Fibroblast of skin of scalp (primary cell): ENCODE results near the gene KIDINS220.

Experiments used
- DNase-seq: peaks from one replicate; pipeline ENCODE4 v3.0.0-alpha.2; 2013

Gene KIDINS220

GRCh38 chr2:8805278-8806210, 31.9 kb downstream of the KIDINS220 start:
- DNase-seq = no peak

GRCh38 chr2:8803658-8804379, 33.6 kb downstream of the KIDINS220 start:
- DNase-seq = peak; percentile 59

GRCh38 chr2:8802741-8803140, 34.7 kb downstream of the KIDINS220 start:
- no peak for DNase-seq

GRCh38 chr2:8800821-8801220, 36.6 kb downstream of the KIDINS220 start:
- DNase-seq = no peak

- no peak for DNase-seq
Observed at GRCh38 chr2:8800218-8800617, 37.2 kb downstream of the KIDINS220 start.

DNA sequence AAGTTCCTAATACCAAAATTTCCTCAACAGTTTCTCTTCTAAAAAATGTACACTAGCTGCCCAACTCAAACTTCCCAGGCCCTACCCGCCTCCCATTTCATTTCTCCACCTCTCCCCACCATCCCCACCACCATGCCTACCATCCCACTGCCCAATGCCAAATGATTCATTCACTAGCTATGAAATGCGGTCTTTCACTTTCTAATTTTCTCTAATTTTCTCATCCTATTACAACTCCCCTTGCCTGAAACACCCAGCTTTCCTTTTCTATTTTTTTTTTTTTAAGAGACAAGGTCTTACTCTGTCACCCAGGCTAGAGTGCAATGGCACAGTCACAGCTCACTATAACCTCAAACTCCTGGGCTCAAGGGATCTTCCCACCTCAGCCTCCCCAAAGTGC, 38.4 kb downstream of the KIDINS220 start:
- DNase-seq = peak; percentile 15

- DNase-seq = no peak
Observed at GRCh38 chr2:8798393-8798792, 39.0 kb downstream of the KIDINS220 start.

- DNase-seq = no peak
Observed at GRCh38 chr2:8797682-8798081, 39.7 kb downstream of the KIDINS220 start.

GRCh38 chr2:8796878-8797550, 40.4 kb downstream of the KIDINS220 start:
- DNase-seq = no peak

DNA sequence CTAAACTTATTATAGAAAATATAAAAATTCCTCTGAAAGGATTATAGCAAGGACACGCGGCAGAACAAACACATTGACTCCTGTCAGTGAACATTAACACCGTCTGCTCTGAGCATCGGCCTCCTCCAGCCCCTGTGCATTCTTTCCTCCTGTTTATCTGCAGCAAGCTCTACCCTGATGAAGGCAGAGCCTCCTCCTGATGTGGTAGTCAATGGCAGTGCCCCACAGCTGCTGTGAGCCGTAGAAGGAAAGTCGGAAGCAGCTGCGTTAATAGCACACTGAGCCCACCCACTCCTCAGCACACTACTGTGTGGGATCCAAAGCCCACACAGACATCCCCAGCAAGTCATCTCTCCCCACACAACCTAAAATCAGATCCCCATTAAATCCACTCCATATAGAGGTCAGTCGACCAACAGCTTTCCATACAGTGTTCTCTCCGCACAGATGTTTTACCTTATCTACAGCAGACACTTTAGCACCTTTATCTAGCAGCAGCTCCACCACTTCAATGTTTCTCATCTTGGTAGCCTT, 41.0 kb downstream of the KIDINS220 start:
- DNase-seq = no peak

- DNase-seq = peak; percentile 50
Observed at GRCh38 chr2:8794923-8795825, 42.2 kb downstream of the KIDINS220 start.

- DNase-seq = no peak
Observed at GRCh38 chr2:8790739-8791162, 46.7 kb downstream of the KIDINS220 start.

- no peak for DNase-seq
Observed at GRCh38 chr2:8786463-8786862, 51.0 kb downstream of the KIDINS220 start.

DNA sequence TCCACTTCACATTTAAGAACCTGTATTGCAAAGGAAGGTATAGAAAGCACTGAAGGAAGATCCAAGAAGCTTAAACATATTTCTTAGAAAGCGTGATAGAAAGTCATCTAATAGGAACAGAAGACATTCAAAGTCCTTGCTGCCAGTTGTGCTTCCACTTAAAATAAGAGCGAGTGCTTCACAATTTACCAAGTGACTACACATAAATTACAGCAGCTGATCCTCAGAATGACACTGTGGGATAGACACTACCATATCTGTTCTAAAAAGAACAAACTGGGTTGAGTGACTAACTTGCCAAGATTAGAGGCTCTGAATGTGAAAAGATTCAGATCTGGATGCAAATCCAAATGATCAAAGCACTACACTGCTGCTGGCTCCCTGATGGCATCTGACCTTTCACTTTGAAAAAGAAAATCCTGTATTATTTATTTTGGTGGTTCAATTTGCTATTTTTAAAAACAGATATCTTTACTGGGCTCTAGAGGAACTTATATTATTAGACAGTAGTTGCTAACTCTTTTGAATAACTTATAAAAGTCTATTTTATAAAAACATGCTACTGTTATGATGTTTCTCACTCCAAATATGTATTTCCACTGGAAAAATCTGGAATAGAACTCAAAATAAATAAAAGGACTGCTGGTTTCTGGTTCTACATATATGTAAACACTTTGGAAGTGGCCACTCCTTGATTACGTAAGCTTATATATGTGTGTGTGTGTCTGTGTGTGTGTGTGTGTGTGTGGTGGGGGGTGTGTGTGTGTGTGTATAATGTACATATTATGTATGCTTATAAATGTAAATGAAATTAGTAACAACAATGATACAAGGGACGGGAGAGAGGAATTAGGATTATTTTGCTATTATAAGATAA, 57.4 kb downstream of the KIDINS220 start:
- DNase-seq = no peak

DNA sequence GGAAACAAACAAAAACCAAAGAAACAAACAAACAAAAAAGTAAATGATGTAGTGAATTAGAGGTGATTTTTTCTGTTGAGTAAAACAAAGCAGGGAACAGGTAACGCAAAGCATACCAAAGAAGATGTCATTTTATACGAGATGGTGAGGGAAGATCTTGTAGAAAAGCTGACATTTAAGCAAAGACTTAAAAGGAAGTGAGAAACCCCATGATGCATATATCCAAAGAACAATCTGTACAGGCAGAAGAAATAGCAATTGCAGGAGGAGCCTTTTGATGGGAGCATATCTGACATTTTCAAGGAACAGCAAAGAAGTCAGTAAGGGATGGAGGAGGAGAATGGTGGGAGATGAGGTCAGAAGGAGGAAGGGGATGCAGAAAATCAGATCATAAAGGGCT, 63.0 kb downstream of the KIDINS220 start:
- no peak for DNase-seq

- DNase-seq = no peak
Observed at GRCh38 chr2:8767324-8767723, 70.1 kb downstream of the KIDINS220 start.

GRCh38 chr2:8761529-8762164, 75.8 kb downstream of the KIDINS220 start:
- peak; percentile 54 for DNase-seq

- no peak for DNase-seq
Observed at GRCh38 chr2:8756716-8757115, 80.7 kb downstream of the KIDINS220 start.

- DNase-seq = no peak
Observed at GRCh38 chr2:8756230-8756629, 81.2 kb downstream of the KIDINS220 start.

GRCh38 chr2:8754106-8754776, 83.2 kb downstream of the KIDINS220 start:
- DNase-seq = peak; percentile 56
